Stimulated activated CD4-positive, alpha-beta T cell treated with anti-CD3 and anti-CD28 coated beads, TNF-alpha, amount 100 ng/mL, for 4 hours (primary cell): ENCODE results near the gene ID3.

ENCODE experiments used
- DNase-seq, 3 experiments: peaks; one replicate each; pipeline ENCODE4 v3.0.0-alpha.2; 2020; ENCODE audit warnings: low read depth in 3 of 3

Gene ID3

DNA sequence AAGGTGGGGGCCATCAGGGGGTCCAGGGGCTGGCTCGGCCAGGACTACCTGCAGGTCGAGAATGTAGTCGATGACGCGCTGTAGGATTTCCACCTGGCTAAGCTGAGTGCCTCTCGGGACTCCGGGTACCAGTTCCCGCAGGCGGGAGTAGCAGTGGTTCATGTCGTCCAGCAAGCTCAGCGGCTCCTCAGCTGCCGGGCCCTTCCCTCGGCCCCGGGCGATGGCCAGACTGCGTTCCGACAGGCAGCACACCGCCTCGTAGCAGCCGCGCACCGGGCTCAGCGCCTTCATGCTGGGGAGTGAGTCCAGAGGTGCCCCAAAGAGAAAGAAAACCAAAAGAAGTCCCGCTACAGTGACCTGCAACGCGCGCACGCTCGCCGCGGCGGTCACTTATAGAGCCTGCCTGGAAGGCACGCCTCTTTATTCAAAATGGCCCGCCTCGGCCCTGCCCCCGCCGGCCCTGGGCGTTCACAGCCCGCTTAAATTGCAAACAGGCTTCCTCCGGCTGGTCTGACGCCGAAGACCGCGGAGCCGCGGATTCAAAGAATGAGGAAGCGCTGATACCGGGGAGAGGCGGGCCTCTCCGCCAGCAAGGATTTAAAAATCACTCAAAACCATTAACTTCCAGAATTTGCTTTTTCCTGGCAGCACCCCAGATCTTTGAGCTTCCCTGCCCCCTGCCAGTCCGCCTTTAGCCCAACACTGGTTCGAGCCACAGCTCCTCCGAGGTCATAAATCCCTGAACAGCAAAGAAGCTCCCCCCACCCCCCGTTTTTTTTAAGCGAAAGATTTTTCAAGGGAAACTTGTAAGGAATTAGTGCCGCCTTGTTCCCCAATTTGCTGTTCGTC is at the start of gene ID3:
ID3 (minus strand) TSS at position 366 of the 849 bp plus-strand sequence; CDS start at position 291, 75 bp downstream.
- DNase-seq: peak; percentile 76 to 86 (median 79)

GRCh38 chr1:23607944-23608343 is 48.6 kb upstream of the ID3 start:
- no peak for DNase-seq

GRCh38 chr1:23601968-23602876 is 42.9 kb upstream of the ID3 start:
- no peak for DNase-seq

DNA sequence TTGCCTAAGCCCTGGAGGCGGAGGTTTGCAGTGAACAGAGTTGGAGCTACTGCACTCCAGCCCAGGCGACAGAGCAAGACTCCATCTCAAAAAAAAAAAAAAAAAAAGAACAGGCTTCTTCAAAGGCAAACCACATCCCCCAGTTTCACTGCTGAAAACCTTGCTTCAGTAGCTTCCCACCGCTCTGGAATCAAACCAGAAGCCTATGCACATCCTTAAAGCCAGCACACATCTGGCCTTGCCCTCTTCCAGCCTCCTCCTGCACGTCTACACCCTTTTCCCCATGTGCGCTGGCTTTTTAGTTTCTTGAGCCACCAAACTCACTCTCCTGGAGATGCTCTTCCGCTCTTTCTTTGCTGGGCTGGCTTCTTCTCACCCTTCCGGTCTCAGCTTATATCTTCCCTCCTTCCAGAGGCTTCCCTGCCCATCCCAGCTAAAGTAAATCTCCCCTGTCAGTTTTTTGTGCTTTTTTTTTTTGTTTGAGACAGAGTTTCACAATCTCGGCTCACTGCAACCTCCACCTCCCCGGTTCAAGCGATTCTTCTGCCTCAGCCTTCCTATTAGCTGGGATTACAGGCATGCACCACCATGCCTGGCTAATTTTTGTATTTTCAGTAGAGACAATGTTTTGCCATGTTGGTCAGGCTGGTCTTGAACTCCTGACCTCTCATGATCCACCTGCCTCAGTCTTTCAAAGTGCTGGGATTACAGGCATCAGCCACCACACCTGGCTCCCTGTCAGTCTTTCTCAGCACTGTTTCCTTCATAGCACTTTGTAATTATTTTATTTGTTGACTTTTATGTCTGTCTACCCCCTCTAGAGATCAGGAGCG is 42.0 kb upstream of the ID3 start:
- no peak for DNase-seq

- DNase-seq: no peak
Measured at GRCh38 chr1:23600283-23600682, 41.0 kb upstream of the ID3 start.

DNA sequence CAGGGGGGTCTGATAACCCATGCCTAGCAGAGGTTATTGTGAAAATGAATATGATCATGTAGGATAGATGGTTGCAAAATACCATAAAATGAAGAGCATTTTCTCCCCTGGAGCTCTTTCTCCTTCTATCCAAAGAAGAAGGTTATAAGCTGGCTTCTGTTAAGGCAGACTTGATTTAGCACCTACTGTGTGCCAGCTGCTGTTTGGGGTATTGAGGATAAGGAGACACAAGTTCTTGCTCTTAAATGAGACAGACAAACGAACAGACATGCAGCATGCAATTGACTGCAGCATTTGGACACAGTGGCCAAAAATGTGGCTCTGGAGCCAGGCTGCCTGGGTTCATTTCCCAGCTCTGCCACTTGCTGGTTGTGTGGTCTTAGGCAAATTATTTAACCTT is 39.8 kb upstream of the ID3 start:
- no peak for DNase-seq

- DNase-seq: no peak
Measured at GRCh38 chr1:23598424-23598823, 39.1 kb upstream of the ID3 start.

DNA sequence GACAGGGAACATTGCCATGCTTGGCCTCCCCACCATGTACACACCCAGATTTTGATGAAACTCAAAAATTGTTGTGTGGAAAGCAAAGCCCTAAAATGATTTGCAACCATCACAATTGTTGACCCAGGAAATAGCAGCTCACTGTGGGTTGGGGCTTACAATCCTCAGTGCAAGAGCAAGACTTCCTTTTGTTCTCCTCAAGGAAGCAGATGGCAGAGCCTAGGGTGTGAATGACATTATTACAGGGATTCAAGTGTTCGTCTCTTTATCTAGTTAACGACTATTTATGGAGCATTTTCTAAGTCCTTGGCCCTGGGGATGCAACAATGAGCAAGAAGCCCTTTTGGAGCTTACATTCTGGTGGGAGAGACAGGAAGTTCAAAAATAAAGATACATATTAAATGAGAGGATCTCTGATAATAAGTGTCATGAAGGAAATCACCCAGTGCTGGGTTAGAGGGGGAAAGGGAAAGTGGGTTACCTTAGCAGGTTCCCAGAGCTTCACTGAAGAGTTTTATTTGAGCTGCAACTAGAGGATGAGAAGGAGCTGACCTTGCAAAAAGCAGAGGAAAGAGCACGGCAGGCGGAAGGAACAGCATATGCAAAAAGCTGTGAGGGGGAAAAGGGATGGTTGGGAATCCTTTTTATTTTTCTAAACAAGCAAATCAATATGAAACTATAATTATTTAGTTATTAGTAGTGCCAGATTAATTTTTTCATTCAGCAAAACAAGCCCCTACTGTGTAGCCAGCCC is 38.5 kb upstream of the ID3 start:
- DNase-seq: no peak

GRCh38 chr1:23596382-23597358 is 37.4 kb upstream of the ID3 start:
- no peak for DNase-seq

DNA sequence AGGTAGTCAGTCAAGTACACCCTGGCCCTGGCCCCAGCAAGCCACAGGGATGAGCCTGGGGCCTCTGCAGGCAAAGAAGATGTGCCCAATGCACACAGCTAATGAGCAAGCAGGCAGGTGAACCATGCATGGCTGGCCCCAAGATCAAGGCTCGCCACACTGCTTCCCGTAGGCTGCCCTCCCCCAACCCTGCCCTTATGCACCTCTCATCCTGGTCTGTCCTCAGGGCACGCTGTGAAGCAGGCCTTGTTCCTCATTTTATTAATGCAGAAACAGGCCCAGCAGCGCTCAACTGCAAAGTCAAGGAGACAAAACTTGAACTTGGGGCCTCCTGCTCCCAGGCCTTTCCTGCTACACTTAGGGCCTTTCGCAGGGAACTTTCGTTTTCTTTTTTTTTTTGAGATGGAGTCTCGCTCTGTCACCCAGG is 35.6 kb upstream of the ID3 start:
- no peak for DNase-seq

GRCh38 chr1:23594149-23594907 is 35.0 kb upstream of the ID3 start:
- no peak for DNase-seq

GRCh38 chr1:23593556-23594148 is 34.4 kb upstream of the ID3 start:
- DNase-seq: no peak

- DNase-seq: no peak
Measured at GRCh38 chr1:23593042-23593521, 33.8 kb upstream of the ID3 start.

DNA sequence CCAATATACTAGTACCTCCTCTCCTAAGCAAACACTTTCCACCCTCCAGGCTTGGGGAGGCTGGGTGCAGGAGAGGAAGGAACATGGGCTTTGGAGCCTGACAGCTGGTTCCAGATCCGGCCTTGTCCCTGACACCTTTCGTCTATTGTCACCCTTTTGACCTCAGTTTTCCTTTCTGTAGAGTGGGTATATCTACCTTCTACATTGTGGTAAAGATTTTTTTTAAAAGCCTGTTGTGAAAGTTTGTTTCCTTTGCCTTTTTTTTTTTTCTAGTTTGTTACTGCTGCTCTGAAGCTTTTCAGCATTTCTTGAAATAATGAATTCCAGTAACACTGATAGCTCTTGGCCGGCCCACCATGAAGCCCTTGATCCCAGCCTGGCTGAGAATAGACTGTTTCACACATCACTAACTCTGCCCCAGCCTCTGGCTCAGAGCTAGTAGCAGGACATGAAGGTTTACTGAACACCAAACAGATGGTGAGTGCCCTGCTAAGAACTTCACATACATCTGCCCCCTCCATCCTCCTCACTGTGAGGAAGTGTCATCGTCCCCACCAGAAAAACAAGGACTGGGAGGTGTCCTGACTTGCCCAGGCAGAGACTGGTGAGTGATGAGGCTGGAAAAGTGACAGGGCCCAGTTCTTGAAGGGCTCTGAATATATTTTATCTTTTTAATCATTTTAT is 33.0 kb upstream of the ID3 start:
- no peak for DNase-seq

DNA sequence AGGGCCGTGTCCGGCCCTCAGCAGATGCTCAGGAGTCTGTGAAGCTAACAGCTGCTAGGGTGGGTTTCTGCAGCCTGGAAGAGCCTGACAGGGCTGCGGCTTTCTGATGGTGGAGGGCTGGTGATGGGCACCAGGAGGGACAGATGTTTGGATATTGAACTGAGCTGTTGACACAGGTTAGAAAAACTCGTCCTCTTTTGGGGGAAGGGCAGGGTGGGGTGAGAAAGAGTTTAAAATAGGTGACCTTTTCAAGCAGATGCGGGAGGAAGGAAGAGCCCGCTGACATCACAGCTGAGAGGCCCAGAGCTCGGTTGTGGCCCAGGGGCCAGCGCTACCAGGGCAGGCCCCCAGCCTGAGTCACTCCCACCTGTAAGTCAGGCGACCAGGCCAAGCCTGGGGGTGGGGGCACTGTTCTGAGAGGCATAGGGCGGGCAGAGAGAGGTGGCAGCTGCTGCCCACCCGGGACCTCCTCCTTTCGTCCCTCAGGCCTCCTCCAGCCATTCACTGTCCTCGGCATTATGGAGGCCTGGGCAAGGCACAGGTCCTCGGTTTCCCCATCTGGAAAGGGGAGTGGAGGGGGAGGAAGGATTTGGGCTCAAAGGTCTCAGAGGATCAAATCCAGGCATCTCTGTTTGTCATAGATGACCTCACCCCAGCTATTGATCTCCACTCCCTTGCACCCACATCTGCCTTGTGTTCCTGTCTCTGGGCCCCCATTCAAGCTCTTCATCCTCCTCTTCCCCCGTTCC is 32.3 kb upstream of the ID3 start:
- no peak for DNase-seq

- no peak for DNase-seq
Measured at GRCh38 chr1:23590058-23590783, 30.9 kb upstream of the ID3 start.

DNA sequence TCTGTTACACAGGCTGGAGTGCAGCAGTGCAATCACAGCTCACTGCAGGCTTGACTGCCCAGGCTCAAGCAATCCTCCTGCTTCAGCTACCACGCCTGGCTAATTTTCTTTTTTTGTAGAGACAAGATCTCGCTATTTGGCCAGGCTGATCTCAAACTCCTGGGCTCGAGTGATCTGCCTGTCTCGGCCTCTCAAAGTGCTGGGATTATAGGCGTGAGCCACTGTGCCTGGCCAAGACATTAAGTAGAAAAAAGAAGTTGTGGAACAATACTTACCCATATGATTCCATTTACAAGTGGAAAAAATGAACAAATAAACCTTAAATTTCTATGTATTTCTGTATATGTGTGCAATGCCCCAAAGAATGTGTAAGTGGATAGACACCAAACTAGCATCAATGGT is 30.3 kb upstream of the ID3 start:
- DNase-seq: no peak
